Activated T-helper 9 cell treated with anti-CD3 and anti-CD28 coated beads, Interleukin-2, amount 50 U/mL, for 16 hours (primary cell): ENCODE results near the gene CLDN12.

Experiments used
- DNase-seq: peaks from one replicate; pipeline ENCODE4 v3.0.0-alpha.2; 2020; ENCODE audit warnings: low read depth

CLDN12 gene

GRCh38 chr7:90403174-90404113 is at the start of gene CLDN12:
CLDN12 (plus strand) TSS chr7:90403461; CDS start chr7:90412677, 9,216 bp downstream.
- peak; percentile 55 for DNase-seq

GRCh38 chr7:90383422-90383821 is 19.8 kb upstream of the CLDN12 start:
- DNase-seq, result no peak

- no peak for DNase-seq
Observed at GRCh38 chr7:90383861-90384260, 19.4 kb upstream of the CLDN12 start.

GRCh38 chr7:90384433-90384832 is 18.8 kb upstream of the CLDN12 start:
- no peak for DNase-seq

- DNase-seq, result no peak
Observed at GRCh38 chr7:90387470-90388240, 15.6 kb upstream of the CLDN12 start.

- no peak for DNase-seq
Observed at GRCh38 chr7:90390926-90391325, 12.3 kb upstream of the CLDN12 start.

- no peak for DNase-seq
Observed at GRCh38 chr7:90391488-90391887, 11.8 kb upstream of the CLDN12 start.

GRCh38 chr7:90396420-90396819 is 6.8 kb upstream of the CLDN12 start:
- DNase-seq, result no peak

GRCh38 chr7:90401989-90402388 is 1.3 kb upstream of the CLDN12 start:
- DNase-seq, result no peak

- no peak for DNase-seq
Observed at GRCh38 chr7:90402785-90403173, 482 bp upstream of the CLDN12 start.

- DNase-seq, result no peak
Observed at GRCh38 chr7:90404777-90405176, 1.5 kb downstream of the CLDN12 start.

GRCh38 chr7:90407484-90407821 is 4.2 kb downstream of the CLDN12 start:
- no peak for DNase-seq

GRCh38 chr7:90408142-90408541 is 4.9 kb downstream of the CLDN12 start:
- no peak for DNase-seq

- DNase-seq, result no peak
Observed at GRCh38 chr7:90409667-90410066, 6.4 kb downstream of the CLDN12 start.

- DNase-seq, result no peak
Observed at GRCh38 chr7:90411510-90411909, 8.2 kb downstream of the CLDN12 start.

GRCh38 chr7:90412458-90413184 is 9.4 kb downstream of the CLDN12 start:
- no peak for DNase-seq

- DNase-seq, result no peak
Observed at GRCh38 chr7:90413185-90413528, 9.9 kb downstream of the CLDN12 start.

GRCh38 chr7:90421651-90422050 is 18.4 kb downstream of the CLDN12 start:
- no peak for DNase-seq

- DNase-seq, result no peak
Observed at GRCh38 chr7:90424720-90425119, 21.5 kb downstream of the CLDN12 start.

- DNase-seq, result no peak
Observed at GRCh38 chr7:90425376-90425775, 22.1 kb downstream of the CLDN12 start.

- no peak for DNase-seq
Observed at GRCh38 chr7:90430614-90431460, 27.6 kb downstream of the CLDN12 start.

- DNase-seq, result no peak
Observed at GRCh38 chr7:90432752-90433151, 29.5 kb downstream of the CLDN12 start.
